Fibroblast of upper back skin (primary cell): ENCODE data around the gene PGBD1.

Experiments
- DNase-seq: peaks from one replicate; pipeline ENCODE4 v3.0.0-alpha.2; 2013

Gene PGBD1

GRCh38 chr6:28335564-28336283, 54.4 kb downstream of the PGBD1 start, which contains the start of gene ZSCAN31:
TSS of gene ZSCAN31 (minus strand) at chr6:28336148. CDS start at chr6:28329683, 6,465 bp downstream.
- peak; percentile 99 for DNase-seq

GRCh38 chr6:28336284-28337120, 55.1 kb downstream of the PGBD1 start:
- DNase-seq, result peak; percentile 27

GRCh38 chr6:28337121-28337520, 55.7 kb downstream of the PGBD1 start:
- no peak for DNase-seq

GRCh38 chr6:28340310-28341095, 59.1 kb downstream of the PGBD1 start:
- no peak for DNase-seq

GRCh38 chr6:28343898-28344677, 62.7 kb downstream of the PGBD1 start:
- DNase-seq, result no peak

GRCh38 chr6:28345201-28345600, 63.8 kb downstream of the PGBD1 start:
- no peak for DNase-seq

GRCh38 chr6:28347119-28347518, 65.7 kb downstream of the PGBD1 start:
- DNase-seq, result no peak

GRCh38 chr6:28349344-28349891, 68.0 kb downstream of the PGBD1 start:
- no peak for DNase-seq

GRCh38 chr6:28349892-28350737, 68.7 kb downstream of the PGBD1 start, which contains the start of gene ZKSCAN3:
TSS of gene ZKSCAN3 (plus strand) at chr6:28349947. CDS start at chr6:28359587, 9,640 bp downstream.
- peak; percentile 72 for DNase-seq

GRCh38 chr6:28351087-28351486, 69.7 kb downstream of the PGBD1 start:
- no peak for DNase-seq

- no peak for DNase-seq
Measured at GRCh38 chr6:28351493-28351925, 70.1 kb downstream of the PGBD1 start.
